NCI-H146 treated with DMSO at 0.1 percent for 48 hours (cell line): ENCODE data around the gene DZANK1.
"Not testable (repeated sequence)": the region's sequence is repeated elsewhere in the genome, so short reads cannot be mapped to it uniquely, and the experiment has no call there.

Source experiments
- DNase-seq: peaks from one replicate; lab custom pipeline; 2025; ENCODE audit not compliant: unreplicated experiment; lab: John Stamatoyannopoulos, UW

DZANK1 gene

DNA sequence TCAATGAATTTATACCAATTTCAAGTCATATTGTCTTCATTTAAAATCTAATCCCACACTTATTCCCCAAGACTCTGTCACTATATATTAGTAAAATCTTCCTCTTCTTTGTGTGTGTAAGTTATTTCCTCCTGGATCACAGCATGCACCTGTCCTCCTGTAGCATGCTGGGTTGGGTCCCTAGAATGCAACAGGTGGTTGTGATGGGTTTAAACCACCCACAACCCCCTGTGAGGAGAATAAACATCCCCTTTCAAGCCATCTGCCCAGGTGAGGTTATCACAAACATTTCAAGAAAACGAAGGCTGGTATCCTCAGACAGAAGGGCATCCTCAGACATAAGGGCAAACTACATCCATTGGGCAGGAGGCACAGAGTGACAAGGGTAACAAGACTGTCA is 26.4 kb downstream of the DZANK1 start:
- peak; percentile 87 for DNase-seq

DNA sequence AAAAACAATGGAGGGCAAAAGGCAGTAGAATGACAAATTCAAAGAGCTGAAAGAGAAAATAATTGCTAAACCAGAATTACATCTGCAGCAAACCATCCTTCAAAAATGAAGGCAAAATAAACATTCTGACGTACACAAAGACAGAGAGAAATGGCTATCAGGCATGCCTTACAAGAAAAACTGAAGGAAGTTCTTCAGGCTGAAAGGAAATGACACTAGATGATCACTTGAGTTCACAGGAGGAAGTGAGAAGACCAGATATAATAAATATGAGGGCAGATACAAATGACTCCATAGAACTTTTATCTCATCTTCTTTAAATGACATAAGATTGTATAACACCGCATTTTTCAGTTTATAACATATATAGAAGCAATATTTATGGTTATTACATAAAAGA is 30.0 kb downstream of the DZANK1 start:
- no peak for DNase-seq

DNA sequence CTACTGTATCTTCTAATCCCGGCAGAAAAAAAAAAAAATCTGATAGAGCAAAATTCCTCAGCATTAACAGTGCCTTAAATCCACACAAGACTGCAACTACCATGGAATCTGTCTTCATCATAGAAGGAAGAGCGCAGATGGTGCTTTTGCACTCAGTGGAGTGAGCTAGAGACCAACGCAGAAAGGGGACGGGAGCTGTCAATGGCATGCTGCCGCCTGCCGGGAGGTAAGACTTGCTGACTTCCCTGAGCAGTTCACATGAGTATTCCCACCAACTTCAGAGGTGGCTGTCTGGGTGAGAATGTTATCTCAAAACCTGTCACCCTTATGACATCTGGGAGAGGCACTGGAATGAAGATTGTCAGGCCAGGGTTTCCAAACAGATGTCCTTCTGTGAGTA is 35.6 kb downstream of the DZANK1 start:
- DNase-seq, result no peak

GRCh38 chr20:18430172-18430826 is 36.5 kb downstream of the DZANK1 start:
- no peak for DNase-seq

DNA sequence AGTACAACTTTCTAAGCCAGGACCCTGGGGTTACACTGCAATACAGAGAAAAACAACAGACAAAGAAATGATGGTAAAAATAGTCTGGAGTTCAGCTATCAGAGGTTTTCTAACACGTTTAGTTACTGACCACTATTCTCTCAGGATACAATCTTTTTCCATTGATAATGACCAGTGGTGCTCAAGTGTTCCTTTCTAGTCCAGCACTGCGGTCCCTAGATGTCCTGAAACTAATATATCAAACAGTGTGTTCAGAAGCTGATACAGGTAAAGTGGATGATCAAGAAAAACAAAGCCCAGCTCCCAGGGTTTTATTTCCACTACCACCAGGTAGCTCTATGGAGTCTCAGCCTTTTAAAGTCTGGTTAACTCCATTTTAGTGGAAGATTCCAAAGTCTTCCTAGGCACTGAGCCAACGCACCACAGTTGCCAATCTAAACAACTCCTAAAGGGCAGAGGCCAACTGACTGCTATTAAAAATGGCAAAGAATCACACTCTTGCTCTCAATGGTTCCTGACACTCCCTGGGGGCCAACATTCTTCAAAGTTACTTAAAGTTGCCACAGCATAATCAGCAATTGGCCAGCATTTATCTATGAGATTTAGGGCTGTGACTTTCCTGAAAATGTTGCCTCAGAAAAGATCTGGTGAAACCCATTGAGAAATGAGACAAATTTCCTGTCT is 38.2 kb downstream of the DZANK1 start:
- no peak for DNase-seq

DNA sequence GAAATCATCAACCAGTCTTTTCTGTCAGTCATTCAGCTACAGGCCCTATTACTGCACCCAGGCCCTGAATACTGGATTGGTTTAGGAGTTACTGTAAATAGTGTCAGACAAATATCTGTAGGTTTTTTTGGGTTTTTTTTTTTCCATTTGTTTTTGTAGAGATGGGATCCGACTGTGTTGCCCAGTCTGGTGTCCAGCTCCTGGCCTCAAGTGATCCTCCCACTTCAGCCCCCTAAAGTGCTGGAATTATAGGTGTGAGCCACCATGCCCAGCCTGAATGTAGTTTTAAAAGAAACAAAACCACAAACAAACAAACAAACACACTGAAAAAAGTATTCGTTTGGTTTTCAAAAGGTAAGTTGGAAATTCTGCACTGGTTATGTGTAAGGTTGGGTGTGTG is 39.6 kb downstream of the DZANK1 start:
- no peak for DNase-seq

DNA sequence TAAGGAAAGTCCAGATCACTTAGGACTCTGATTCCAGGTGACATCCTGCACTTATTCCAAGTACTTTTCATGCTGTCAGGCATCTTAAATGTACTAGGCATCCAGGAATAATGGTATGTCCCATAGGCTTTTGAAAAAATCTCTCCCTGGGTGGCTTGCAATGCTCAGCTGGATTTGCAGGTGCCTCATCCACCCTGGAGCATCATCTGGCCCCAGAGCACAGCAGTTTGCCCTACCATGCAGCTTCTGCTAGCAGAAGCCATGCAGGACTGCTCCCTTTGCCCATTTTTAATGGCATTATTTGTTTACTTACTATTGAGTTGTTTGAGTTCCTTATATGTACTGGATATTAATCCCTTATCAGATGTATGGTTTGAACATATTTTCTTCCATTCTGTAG is 45.2 kb downstream of the DZANK1 start:
- peak; percentile 84 for DNase-seq

GRCh38 chr20:18416486-18416885 is 50.3 kb downstream of the DZANK1 start:
- DNase-seq, result no peak

DNA sequence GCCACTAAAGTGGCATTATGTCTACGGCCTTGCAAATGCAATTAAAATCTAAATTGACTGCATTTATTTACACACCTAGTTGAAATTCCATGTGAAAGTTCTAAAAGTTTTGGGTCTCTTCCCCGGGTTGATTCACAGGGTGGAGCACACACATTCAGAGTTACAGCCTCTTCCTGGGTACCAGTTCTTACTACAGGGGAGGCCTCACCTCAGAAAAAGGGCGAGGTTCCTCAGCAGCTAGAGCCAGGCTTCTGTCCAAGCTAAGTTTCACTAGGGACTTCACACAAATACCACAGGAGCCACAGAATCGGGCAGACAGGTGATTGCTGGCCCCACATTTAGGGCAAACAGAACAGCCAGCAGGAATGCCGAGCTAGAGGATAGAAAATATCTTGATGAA is 52.7 kb downstream of the DZANK1 start:
- DNase-seq, result no peak

- no peak for DNase-seq
Measured at GRCh38 chr20:18412221-18412901, 54.5 kb downstream of the DZANK1 start.

- DNase-seq, result no peak
Measured at GRCh38 chr20:18405826-18406225, 61.0 kb downstream of the DZANK1 start.

DNA sequence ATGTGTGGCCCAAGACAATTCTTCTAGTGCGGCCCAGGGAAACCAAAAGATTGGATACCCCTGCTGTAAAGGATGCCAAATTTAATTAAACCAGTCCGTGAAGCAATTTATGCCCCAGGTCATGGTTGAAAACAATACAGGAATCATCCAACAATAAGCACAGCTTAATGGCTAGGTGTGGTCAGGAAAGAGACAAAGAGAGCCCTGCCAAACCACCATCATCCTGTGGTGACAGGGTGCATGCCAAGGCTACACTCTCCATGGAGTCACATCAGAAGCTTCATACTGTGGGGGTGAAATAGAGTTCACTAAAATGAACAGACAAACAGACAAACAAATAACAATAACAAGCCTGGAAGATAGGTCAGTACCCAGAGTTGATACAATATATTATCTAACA is 62.7 kb downstream of the DZANK1 start:
- DNase-seq, result no peak

DNA sequence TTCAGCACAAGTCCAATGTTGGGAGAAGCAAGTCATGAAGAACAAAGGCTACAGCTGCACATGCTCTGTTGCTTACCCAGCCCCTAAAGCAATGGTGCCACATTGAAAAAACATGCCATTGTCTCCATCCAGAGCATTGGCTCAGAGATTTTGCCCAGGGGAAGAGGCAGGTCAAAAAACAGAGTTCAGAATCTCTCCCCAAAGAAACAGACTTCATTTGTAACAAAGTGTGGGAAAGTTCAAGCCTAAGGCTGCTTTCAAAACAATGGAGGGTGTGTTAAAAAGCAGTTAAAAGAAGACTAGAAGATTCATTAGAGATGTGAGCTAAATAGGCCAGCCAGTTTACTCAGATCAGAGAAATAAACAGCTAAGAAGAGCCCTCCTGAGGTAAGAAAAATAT is 63.6 kb downstream of the DZANK1 start:
- DNase-seq, result no peak

- no peak for DNase-seq
Measured at GRCh38 chr20:18401305-18401704, 65.5 kb downstream of the DZANK1 start.

DNA sequence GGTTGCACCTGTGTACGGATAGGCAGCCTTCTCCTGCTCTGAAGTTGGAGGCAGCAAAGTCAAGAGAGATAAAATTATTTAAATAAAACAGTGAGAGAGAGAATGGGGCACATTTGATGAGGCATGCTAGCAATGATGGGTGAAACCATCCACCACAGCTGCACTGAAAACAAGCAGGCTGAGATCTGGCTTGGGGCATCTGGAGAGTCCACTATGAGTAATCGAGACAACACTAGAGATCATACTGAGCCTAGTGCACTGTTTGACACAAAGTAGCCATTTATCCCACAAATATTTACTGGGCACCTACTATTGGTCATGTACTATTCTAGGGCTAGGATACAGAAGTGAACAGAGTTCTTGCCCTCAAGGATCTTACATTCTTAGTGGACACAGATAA is 66.4 kb downstream of the DZANK1 start:
- no peak for DNase-seq

- DNase-seq, result not testable (repeated sequence)
Measured at GRCh38 chr20:18398713-18399112, 68.1 kb downstream of the DZANK1 start.

- DNase-seq, result no peak
Measured at GRCh38 chr20:18397030-18397429, 69.8 kb downstream of the DZANK1 start.

DNA sequence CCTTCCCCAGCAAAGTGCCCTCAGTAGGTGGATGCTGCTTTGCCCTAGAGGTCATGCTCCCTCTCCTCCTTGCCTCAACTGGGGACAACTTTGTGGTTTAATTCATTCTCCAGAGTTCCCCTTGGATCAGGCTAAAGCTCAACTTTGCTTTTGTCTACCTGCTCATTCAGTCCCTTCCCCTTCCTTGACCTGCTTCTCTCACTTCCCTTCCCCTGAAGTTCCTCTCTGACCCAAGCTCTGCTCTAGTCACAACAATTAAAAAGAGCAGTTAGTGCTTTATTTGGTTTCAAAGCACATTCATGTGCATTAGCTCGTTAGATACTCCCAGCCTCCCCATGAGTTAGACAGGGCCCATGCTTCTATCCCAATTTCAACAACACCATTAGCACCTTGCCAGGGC is 71.3 kb downstream of the DZANK1 start:
- no peak for DNase-seq

- no peak for DNase-seq
Measured at GRCh38 chr20:18394363-18394762, 72.5 kb downstream of the DZANK1 start.

DNA sequence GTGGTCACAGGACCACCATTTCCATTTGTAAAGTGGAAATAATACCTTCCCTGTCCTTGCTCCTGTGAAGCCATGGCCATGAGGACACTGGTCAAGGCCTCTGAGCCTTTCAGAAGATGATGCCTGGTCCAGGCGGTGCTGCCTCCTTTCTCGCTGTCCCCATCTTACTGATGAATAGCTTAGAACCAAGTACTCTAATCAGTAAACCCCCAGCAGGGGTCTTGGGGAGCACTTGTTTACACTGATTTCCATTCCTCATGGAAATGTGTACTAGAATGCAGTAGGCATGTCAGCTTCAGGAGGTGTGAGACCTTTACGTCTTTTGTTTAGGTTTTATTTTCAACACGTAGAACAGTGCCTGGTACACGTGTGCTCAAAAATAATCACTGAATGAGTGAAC is 75.1 kb downstream of the DZANK1 start:
- no peak for DNase-seq

DNA sequence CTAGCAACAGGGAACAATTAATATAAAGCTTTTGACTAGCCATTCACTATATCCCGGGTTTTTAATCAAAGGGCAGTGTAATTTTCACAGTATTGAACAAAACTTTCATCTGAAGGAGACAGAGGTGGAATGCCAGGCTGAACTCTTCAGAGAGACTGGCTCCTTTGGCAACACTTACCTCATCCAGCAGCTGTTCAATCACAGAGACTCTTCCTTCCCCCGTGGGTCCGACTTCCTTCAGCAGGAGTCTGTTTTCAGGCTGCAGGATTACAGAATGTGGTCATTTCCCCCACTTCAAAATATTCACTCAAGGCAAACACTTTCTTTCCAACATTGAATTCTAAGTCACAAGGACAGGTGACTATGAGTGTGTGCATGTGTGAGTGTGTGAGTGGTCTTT is 76.6 kb downstream of the DZANK1 start:
- no peak for DNase-seq

GRCh38 chr20:18388860-18389259 is 78.0 kb downstream of the DZANK1 start:
- no peak for DNase-seq
